WI38 (cell line): ENCODE measurements around the gene SREK1.

Experiments used
- H3K4me3 ChIP-seq: 2 replicates; pipeline ENCODE4 v1.5.1; 2011; ENCODE audit warnings: low read depth, mild to moderate bottlenecking, control low read depth, low read length
- TF ChIP-seq, protein P1 (sequence below): IDR thresholded peaks from 2 replicates; pipeline ENCODE4 v1.5.1; 2012; ENCODE audit warnings: low read depth, mild to moderate bottlenecking, control low read depth, low read length

The SREK1 gene

DNA sequence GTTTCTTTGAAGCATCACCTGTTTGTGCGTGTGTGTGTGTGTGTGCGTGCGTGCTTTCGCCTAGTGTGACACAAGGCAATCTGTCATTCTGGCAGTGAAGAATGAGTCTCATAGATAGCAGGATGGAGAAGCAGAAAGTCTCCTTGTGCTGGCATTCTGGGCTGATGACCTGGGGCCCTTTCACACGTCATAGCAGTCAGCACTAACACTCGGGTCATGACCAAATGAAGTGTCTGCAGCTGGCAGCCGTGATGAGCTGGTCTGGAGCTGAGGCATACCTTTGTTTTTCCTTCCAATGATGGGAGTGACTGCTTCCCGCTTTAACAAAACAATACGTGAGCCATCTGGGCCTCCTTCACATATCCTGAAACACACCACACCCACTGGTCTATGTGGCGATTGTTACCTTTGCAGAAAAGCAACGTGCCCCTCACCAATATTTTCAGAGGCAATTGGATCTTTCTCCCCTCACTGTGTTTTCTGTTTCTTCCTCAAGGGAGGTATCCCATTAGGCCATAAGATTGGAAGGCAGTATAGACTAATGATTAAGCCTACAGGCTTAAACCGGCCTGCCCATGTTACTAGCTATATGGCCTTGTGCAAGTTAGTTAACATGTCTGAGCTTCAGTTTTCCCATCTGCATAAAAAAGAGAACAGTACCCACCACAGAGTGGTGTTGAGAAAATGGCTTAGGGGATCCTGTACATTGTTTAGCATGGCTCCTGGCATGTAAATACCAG lies 88.8 kb downstream of the SREK1 start:
- TF ChIP-seq, protein P1, sequence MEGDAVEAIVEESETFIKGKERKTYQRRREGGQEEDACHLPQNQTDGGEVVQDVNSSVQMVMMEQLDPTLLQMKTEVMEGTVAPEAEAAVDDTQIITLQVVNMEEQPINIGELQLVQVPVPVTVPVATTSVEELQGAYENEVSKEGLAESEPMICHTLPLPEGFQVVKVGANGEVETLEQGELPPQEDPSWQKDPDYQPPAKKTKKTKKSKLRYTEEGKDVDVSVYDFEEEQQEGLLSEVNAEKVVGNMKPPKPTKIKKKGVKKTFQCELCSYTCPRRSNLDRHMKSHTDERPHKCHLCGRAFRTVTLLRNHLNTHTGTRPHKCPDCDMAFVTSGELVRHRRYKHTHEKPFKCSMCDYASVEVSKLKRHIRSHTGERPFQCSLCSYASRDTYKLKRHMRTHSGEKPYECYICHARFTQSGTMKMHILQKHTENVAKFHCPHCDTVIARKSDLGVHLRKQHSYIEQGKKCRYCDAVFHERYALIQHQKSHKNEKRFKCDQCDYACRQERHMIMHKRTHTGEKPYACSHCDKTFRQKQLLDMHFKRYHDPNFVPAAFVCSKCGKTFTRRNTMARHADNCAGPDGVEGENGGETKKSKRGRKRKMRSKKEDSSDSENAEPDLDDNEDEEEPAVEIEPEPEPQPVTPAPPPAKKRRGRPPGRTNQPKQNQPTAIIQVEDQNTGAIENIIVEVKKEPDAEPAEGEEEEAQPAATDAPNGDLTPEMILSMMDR = no peak
- H3K4me3 ChIP-seq = no peak overlapping the region
